Endothelial cell of umbilical vein (primary cell): ENCODE data around the gene IL25. TPM values are rescaled to one million over a fixed set of nuclear protein-coding genes. Genes with fewer than 3 reads are reported as not detected.

Experiments
- BruUV-seq: library from RNA; stranded (reverse); fragments of 400-500 nt; replicated peaks from 2 replicates; lab custom pipeline; 2021; lab: Mats Ljungman, UMichigan
- CTCF ChIA-PET: fragments of 300-600, 350-600 bp; sonication (Branson Sonifier 250); formaldehyde crosslinking; loops from one replicate; lab custom pipeline; 2021; ENCODE audit warnings: antibody characterized with exemption, inconsistent platforms; lab: Charles Lee
- POLR2A ChIA-PET: fragments of 300-600, 350-600 bp; sonication (Branson Sonifier 250); formaldehyde crosslinking; loops from one replicate; lab custom pipeline; 2021; ENCODE audit warnings: antibody characterized with exemption, inconsistent platforms; lab: Charles Lee
- DNase-seq: peaks from one replicate; pipeline ENCODE4 v3.0.0-alpha.2; 2011; ENCODE audit warnings: low read depth, low spot score
- FAIRE-seq: peaks from 2 replicates; lab custom pipeline; 2011; peaks lifted over from hg19 to GRCh38; lab: Jason Lieb, UNC
- H2AFZ ChIP-seq: 2 replicates; pipeline ENCODE4 v1.6.0; 2012; ENCODE audit warnings: low read depth, low read length, control low read depth, inconsistent platforms
- H3K27ac ChIP-seq: 2 replicates; pipeline ENCODE4 v1.5.1; 2011; ENCODE audit warnings: low read depth, mild to moderate bottlenecking, control low read depth, low read length, moderate library complexity; ENCODE audit not compliant: insufficient read depth
- H3K27me3 ChIP-seq, 2 experiments: 2 replicates each; pipeline versions ENCODE4 v1.6.0 to v1.6.1; 2011; ENCODE audit warnings: low read length in 2 of 2, mixed read lengths in 1 of 2; ENCODE audit not compliant: control insufficient read depth in 2 of 2, insufficient read depth in 2 of 2
- H3K36me3 ChIP-seq, 2 experiments: 2 replicates in 1 of 2; 3 replicates in 1 of 2; pipeline ENCODE4 v1.5.1; 2011; ENCODE audit warnings: low read length in 2 of 2, mild to moderate bottlenecking in 1 of 2, moderate library complexity in 1 of 2; ENCODE audit not compliant: control insufficient read depth in 2 of 2, insufficient read depth in 2 of 2; ENCODE audit errors: extremely low read depth in 1 of 2
- H3K4me1 ChIP-seq: 3 replicates; pipeline ENCODE4 v1.5.1; 2011; ENCODE audit warnings: mild to moderate bottlenecking, low read length; ENCODE audit not compliant: control insufficient read depth, insufficient read depth; ENCODE audit errors: extremely low read depth
- H3K4me2 ChIP-seq: 2 replicates; pipeline ENCODE4 v1.6.1; 2011; ENCODE audit warnings: low read length, control low read depth, mixed read lengths; ENCODE audit not compliant: insufficient read depth
- H3K4me3 ChIP-seq, 3 experiments: fragments of 200-600 bp in 1 of 3; sonication (generic), shearing (Covaris generic) in 1 of 3; replicated peaks in 1 of 3; 2 replicates each; pipeline ENCODE4 v1.5.1; 2011 to 2016; ENCODE audit warnings: control low read depth in 3 of 3, low read length in 3 of 3, mild to moderate bottlenecking in 2 of 3, inconsistent platforms in 1 of 3, low read depth in 1 of 3, moderate library complexity in 1 of 3; ENCODE audit not compliant: insufficient read depth in 1 of 3
- H3K79me2 ChIP-seq: 2 replicates; pipeline ENCODE4 v1.6.0; 2012; ENCODE audit warnings: low read length, inconsistent platforms; ENCODE audit not compliant: control insufficient read depth, insufficient read depth
- H3K9ac ChIP-seq: replicated peaks from 2 replicates; pipeline ENCODE3; 2011; ENCODE audit warnings: low read length, control low read depth; ENCODE audit not compliant: insufficient read depth; ENCODE audit errors: extremely low read depth
- H3K9me1 ChIP-seq: replicated peaks from 3 replicates; pipeline ENCODE4 v1.6.0; 2011; ENCODE audit warnings: mild to moderate bottlenecking, low read length; ENCODE audit not compliant: control insufficient read depth, insufficient read depth; ENCODE audit errors: extremely low read depth
- H3K9me3 ChIP-seq: replicated peaks from 2 replicates; pipeline ENCODE4 v1.5.1; 2012; ENCODE audit warnings: low read length, inconsistent platforms; ENCODE audit not compliant: control insufficient read depth, insufficient read depth
- H4K20me1 ChIP-seq: replicated peaks from 2 replicates; pipeline ENCODE3; 2011; ENCODE audit warnings: mild to moderate bottlenecking, low read length; ENCODE audit not compliant: control insufficient read depth, insufficient read depth; ENCODE audit errors: extremely low read depth
- EZH2 ChIP-seq: IDR thresholded peaks from 2 replicates; pipeline ENCODE4 v1.6.1; 2012; ENCODE audit warnings: borderline replicate concordance, low read depth, mild to moderate bottlenecking, moderate library complexity, low read length, inconsistent platforms; ENCODE audit not compliant: severe bottlenecking
- FOS ChIP-seq: IDR thresholded peaks from 2 replicates; pipeline ENCODE4 v1.6.1; 2011; ENCODE audit warnings: mild to moderate bottlenecking, low read length, moderate library complexity, borderline replicate concordance; ENCODE audit not compliant: insufficient read depth
- GATA2 ChIP-seq: IDR thresholded peaks from 2 replicates; pipeline ENCODE4 v1.7.0; 2011; ENCODE audit warnings: low read depth, mild to moderate bottlenecking, moderate library complexity, mixed read lengths, low read length; ENCODE audit not compliant: insufficient read length, insufficient read depth
- JUN ChIP-seq: IDR thresholded peaks from 2 replicates; pipeline ENCODE4 v1.6.1; 2011; ENCODE audit warnings: borderline replicate concordance, low read depth; ENCODE audit not compliant: insufficient read length, insufficient read depth
- MYC ChIP-seq: IDR thresholded peaks from one replicate; pipeline ENCODE4 v1.6.1; 2011; ENCODE audit warnings: mild to moderate bottlenecking, low read depth, low read length
- POLR2A ChIP-seq: IDR thresholded peaks from 2 replicates; pipeline ENCODE4 v1.6.1; 2012; ENCODE audit warnings: low read depth, mild to moderate bottlenecking, control low read depth, low read length
- POLR2AphosphoS5 ChIP-seq: IDR thresholded peaks from 2 replicates; pipeline ENCODE4 v1.6.1; 2012; ENCODE audit warnings: low read depth, mild to moderate bottlenecking, control low read depth, low read length, moderate library complexity; ENCODE audit not compliant: insufficient read depth
- dilution Hi-C: fragments of 300-500 bp; cut with MboI; formaldehyde crosslinking; loops from one replicate; pipeline ENCODE4 v1.15.0; 2019; ENCODE audit warnings: low sequenced_read_pairs; ENCODE audit not compliant: extremely low pct_ligation_motif_present
- intact Hi-C: fragments of 100-400 bp; cut with micrococcal nuclease; formaldehyde crosslinking; loops from one replicate; pipeline ENCODE4 v1.10.0; 2022
- polyA plus RNA-seq, 4 experiments: library from polyadenylated mRNA; depleted of rRNA in 3 of 4; stranded (reverse) in 3 of 4; unstranded in 1 of 4; fragments of >200 nt; gene quantifications; 2 replicates each; pipeline versions ENCODE4 v1.2.1 to v1.2.3, GENCODE V29; 2011 to 2012; ENCODE audit warnings: missing spikeins in 1 of 4
- total RNA-seq: library from RNA; stranded (reverse); gene quantifications from 2 replicates; pipeline ENCODE4 v1.2.3, GENCODE V29; 2021
- TF ChIP-seq, protein P1 (sequence below), 2 donors: IDR thresholded peaks; 1 replicate in 1 of 2; 2 replicates in 1 of 2; pipeline ENCODE4 v1.5.1; 2011; ENCODE audit warnings: low read length in 2 of 2, mild to moderate bottlenecking in 2 of 2, moderate library complexity in 2 of 2, control low read depth in 1 of 2, inconsistent platforms in 1 of 2, low read depth in 1 of 2; ENCODE audit not compliant: insufficient read depth in 1 of 2; ENCODE audit errors: extremely low read depth in 1 of 2
- TF ChIP-seq, protein P2 (sequence below): IDR thresholded peaks from 2 replicates; pipeline ENCODE4 v1.6.1; 2011; ENCODE audit not compliant: insufficient read depth, insufficient read length

The IL25 gene
- total and polyA plus RNA-seq, 2 donors (not counting 3 experiments of a cell fraction or from before 2014, with no cell fraction given): not detected

DNA sequence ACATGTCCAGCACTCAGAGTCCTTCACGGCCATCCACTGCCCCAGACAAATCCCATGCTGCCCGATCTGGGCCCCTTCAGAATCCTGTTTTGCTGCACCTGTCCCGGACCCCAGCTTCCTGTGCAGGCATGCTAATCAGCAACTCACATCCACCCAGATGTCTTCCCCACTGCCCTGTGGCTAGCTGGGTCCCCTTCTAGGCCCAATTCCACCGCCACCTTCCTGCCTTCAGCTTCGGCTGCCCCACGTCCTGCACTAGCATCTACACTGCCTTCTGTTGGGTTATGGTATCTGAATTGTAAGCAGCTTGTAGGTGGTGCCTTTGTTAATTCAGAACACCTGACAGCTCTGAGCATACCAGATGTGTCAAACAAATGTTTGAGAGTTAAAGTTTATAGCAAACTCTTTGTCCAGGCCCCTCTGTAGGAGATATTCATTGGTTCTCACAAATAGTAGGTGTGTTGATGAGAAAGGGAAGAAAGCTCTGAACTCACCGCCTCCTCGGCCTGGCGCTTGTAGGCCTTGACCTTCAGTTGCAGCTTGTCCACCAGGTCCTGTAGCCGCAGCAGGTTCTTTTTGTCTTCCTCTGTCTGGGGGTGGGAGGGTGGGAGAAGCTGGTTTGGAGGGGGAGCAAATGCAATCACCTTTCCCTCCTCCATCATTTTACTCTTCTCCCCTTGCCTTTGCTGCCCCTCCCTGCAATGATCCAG is 10.3 kb downstream of the IL25 start:
- Histone ChIP-seq H3K4me2 (no peak overlapping the region), H4K20me1 (no peaks in the 10 kb centered on the region), H3K9me3 (no peaks in the 10 kb centered on the region), H3K9ac (no peak overlapping the region), H3K79me2 (no peaks in the 10 kb centered on the region), H2AFZ (no peak overlapping the region), H3K27ac (no peak overlapping the region), H3K36me3 (no peaks in the 10 kb centered on the region), H3K4me1 (no peaks in the 10 kb centered on the region), H3K27me3 (no peaks in the 10 kb centered on the region), H3K9me1 (no peaks in the 10 kb centered on the region), H3K4me3 (no peak overlapping the region)
- no peak for FAIRE-seq
- BruUV-seq: no TSS peak
- intact Hi-C loops: no loop called here
- TF ChIP-seq POLR2A: no peak
- no peak for TF ChIP-seq POLR2AphosphoS5
- TF ChIP-seq, protein P1, sequence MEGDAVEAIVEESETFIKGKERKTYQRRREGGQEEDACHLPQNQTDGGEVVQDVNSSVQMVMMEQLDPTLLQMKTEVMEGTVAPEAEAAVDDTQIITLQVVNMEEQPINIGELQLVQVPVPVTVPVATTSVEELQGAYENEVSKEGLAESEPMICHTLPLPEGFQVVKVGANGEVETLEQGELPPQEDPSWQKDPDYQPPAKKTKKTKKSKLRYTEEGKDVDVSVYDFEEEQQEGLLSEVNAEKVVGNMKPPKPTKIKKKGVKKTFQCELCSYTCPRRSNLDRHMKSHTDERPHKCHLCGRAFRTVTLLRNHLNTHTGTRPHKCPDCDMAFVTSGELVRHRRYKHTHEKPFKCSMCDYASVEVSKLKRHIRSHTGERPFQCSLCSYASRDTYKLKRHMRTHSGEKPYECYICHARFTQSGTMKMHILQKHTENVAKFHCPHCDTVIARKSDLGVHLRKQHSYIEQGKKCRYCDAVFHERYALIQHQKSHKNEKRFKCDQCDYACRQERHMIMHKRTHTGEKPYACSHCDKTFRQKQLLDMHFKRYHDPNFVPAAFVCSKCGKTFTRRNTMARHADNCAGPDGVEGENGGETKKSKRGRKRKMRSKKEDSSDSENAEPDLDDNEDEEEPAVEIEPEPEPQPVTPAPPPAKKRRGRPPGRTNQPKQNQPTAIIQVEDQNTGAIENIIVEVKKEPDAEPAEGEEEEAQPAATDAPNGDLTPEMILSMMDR (IDR thresholded peaks at IDR 0.05; ENCODE audit: extremely low read depth in 1 of 2, insufficient read depth in 1 of 2, low read depth in 1 of 2, low read length in 2 of 2): no peak
- TF ChIP-seq GATA2: no peak
- no peak for TF ChIP-seq JUN
- TF ChIP-seq, protein P2, sequence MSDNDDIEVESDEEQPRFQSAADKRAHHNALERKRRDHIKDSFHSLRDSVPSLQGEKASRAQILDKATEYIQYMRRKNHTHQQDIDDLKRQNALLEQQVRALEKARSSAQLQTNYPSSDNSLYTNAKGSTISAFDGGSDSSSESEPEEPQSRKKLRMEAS: no peak
- no peak for TF ChIP-seq FOS
- TF ChIP-seq MYC: no peak
- TF ChIP-seq EZH2: no peak
- no peak for DNase-seq
- dilution Hi-C loops: no loop called here
- POLR2A ChIA-PET: no interaction called here
- CTCF ChIA-PET: interaction anchor here (1.2 to 4.7 kb wide), 3 partner anchors 14 to 262 kb away, joined by 4 to 48 read pairs (median 36); no protein-coding TSS in a partner anchor
